KOPT-K1 (cell line): Measurements from ENCODE around the gene USP35.
"Not testable (repeated sequence)": the region's sequence is repeated elsewhere in the genome, so short reads cannot be mapped to it uniquely, and the experiment has no call there.

Experiments
- H3K27ac ChIP-seq: fragments of 200-600 bp; sonication (generic); 2 replicates; pipeline ENCODE4 v1.5.1; 2016; ENCODE audit warnings: antibody characterized with exemption, mild to moderate bottlenecking, low read depth, low read length; ENCODE audit not compliant: poor library complexity, severe bottlenecking
- H3K36me3 ChIP-seq: fragments of 200-600 bp; sonication (generic); 2 replicates; pipeline ENCODE4 v1.5.1; 2017; ENCODE audit warnings: antibody characterized with exemption, mild to moderate bottlenecking, low read length, moderate library complexity; ENCODE audit not compliant: insufficient read depth
- H3K9me3 ChIP-seq: fragments of 200-600 bp; sonication (generic); 2 replicates; pipeline ENCODE4 v1.5.1; 2017; ENCODE audit warnings: antibody characterized with exemption, low read length, mild to moderate bottlenecking; ENCODE audit not compliant: insufficient read depth, poor library complexity, severe bottlenecking

USP35 gene

GRCh38 chr11:78161346-78161745, 27.4 kb upstream of the USP35 start:
- H3K9me3 ChIP-seq, result no peaks in the 10 kb centered on the region
- no peaks in the 10 kb centered on the region for H3K36me3 ChIP-seq
- no peak overlapping the region for H3K27ac ChIP-seq

- no peaks in the 10 kb centered on the region for H3K36me3 ChIP-seq
- H3K27ac ChIP-seq, result no peak overlapping the region
These were observed 26.8 kb upstream of the USP35 start for GRCh38 chr11:78161962-78162371.

GRCh38 chr11:78163828-78164227, 24.9 kb upstream of the USP35 start:
- Histone ChIP-seq H3K9me3 (no peaks in the 10 kb centered on the region), H3K27ac (no peak overlapping the region), H3K36me3 (no peaks in the 10 kb centered on the region)

More at GRCh38 chr11:78161962-78162371, 26.8 kb upstream of the USP35 start:
- H3K9me3 ChIP-seq, result no peaks in the 10 kb centered on the region

- H3K36me3 ChIP-seq, result no peaks in the 10 kb centered on the region
- no peak overlapping the region for H3K27ac ChIP-seq
- no peaks in the 10 kb centered on the region for H3K9me3 ChIP-seq
These were observed 24.2 kb upstream of the USP35 start for GRCh38 chr11:78164471-78164870.

GRCh38 chr11:78166855-78167469, 21.8 kb upstream of the USP35 start:
- no peaks in the 10 kb centered on the region for H3K9me3 ChIP-seq
- H3K27ac ChIP-seq, result no peak overlapping the region
- H3K36me3 ChIP-seq, result no peaks in the 10 kb centered on the region

- peaks cover 8% of the 10 kb centered on the region; the same call in 1 of the 2 replicates for H3K36me3 ChIP-seq
- no peak overlapping the region for H3K27ac ChIP-seq
- no peaks in the 10 kb centered on the region for H3K9me3 ChIP-seq
These were observed 19.9 kb upstream of the USP35 start for GRCh38 chr11:78168539-78169477.

GRCh38 chr11:78170413-78170812, 18.3 kb upstream of the USP35 start:
- Histone ChIP-seq H3K36me3 (peaks cover 10% of the 10 kb centered on the region; the same call in 1 of the 2 replicates), H3K27ac (no peak overlapping the region), H3K9me3 (no peaks in the 10 kb centered on the region)

- no peaks in the 10 kb centered on the region for H3K9me3 ChIP-seq
- peaks cover 10% of the 10 kb centered on the region; the same call in 1 of the 2 replicates for H3K36me3 ChIP-seq
- no peak overlapping the region for H3K27ac ChIP-seq
These were observed 17.7 kb upstream of the USP35 start for GRCh38 chr11:78170874-78171549.

GRCh38 chr11:78171951-78172350, 16.8 kb upstream of the USP35 start:
- H3K9me3 ChIP-seq, result no peaks in the 10 kb centered on the region
- H3K36me3 ChIP-seq, result peaks cover 10% of the 10 kb centered on the region; the same call in 1 of the 2 replicates
- no peak overlapping the region for H3K27ac ChIP-seq

- H3K9me3 ChIP-seq, H3K36me3 ChIP-seq, H3K27ac ChIP-seq: not testable (repeated sequence)
These were observed 12.9 kb upstream of the USP35 start for GRCh38 chr11:78175862-78176261.

- no peaks in the 10 kb centered on the region for H3K9me3 ChIP-seq
- H3K36me3 ChIP-seq, result peaks cover 10% of the 10 kb centered on the region; the same call in 1 of the 2 replicates
- no peak overlapping the region for H3K27ac ChIP-seq
These were observed 12.0 kb upstream of the USP35 start for GRCh38 chr11:78176605-78177141.

GRCh38 chr11:78177216-78177615, 11.5 kb upstream of the USP35 start:
- Histone ChIP-seq H3K9me3 (no peaks in the 10 kb centered on the region), H3K36me3 (peaks cover 10% of the 10 kb centered on the region; the same call in 1 of the 2 replicates), H3K27ac (no peak overlapping the region)

- Histone ChIP-seq H3K36me3 (no peaks in the 10 kb centered on the region; the same call in 1 of the 2 replicates), H3K9me3 (no peaks in the 10 kb centered on the region), H3K27ac (no peak overlapping the region)
These were observed 9.2 kb upstream of the USP35 start for GRCh38 chr11:78179459-78180071.

- no peaks in the 10 kb centered on the region for H3K9me3 ChIP-seq
- no peaks in the 10 kb centered on the region; the same call in 1 of the 2 replicates for H3K36me3 ChIP-seq
- no peak overlapping the region for H3K27ac ChIP-seq
These were observed 8.0 kb upstream of the USP35 start for GRCh38 chr11:78180751-78181150.
